HUDEP-2 (cell line): ENCODE measurements around the gene RHBDF2.

ENCODE experiments used
- DNase-seq, 76 experiments: peaks; one replicate each; lab custom pipeline; 2025; ENCODE audit not compliant: unreplicated experiment in 76 of 76; lab: John Stamatoyannopoulos, UW

The RHBDF2 gene

GRCh38 chr17:76469076-76469990 is 31.9 kb downstream of the RHBDF2 start:
- DNase-seq: no peak

GRCh38 chr17:76468634-76469010 is 32.6 kb downstream of the RHBDF2 start:
- no peak for DNase-seq

DNA sequence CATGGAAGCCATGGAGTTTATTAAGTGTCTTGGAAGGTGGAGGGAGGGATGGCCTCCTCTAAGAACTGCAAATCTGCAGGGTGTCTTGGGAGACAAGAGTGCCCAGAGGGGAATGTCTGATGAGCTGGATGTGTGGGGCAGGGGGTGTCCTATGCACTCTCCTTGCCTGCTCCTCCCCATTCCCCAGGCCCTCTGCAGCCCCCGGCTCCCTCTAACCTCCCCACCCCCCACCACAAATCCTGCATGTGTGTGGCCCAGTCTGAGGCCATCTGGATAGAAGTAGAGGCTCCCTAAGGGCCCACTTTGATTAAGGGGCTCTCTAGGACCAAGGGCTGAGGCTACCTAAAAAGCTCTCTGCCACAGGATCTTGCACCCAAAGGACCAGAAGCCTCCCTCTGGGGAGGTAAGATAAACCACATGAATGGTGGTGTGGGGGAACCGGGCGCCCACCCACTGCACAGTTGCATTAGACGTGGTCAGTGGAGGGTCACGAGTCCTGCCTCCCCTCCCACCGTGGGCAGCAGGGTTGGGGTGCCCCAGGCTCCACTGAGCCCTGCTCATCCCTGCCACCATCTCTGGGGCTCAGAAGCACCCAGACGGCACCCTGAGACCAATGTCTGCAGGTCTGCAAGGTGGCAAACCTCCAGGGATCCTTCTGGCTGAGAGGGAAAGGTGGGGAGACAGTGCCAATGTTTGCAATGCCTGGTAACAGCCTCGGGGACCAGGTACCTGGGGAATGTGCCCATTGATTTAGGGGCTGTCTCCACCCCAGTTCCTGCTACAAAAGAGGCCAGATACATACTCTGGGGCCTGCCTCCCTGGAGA is 33.2 kb downstream of the RHBDF2 start:
- DNase-seq: no peak

DNA sequence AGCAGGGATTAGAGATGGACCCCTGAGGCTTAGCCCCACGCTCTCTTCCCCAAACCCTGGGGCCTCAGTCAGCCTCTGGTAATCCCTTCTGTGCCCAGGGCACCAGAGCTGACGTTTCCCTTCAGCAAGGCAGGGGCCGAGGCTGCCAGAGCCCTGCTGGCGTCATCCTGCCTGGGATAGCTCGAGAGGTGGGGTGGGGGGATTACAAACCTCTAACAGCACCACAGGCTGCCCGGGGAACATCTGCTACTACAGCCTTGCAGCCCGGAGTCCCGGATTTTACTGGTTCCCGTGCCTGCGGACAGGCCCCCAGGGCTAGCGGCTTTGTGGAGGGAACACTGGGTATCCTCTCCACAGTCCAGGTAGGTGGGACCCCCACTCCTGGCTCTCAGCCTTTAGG is 33.9 kb downstream of the RHBDF2 start, which contains the start of gene AANAT:
Gene AANAT (plus strand): TSS at position 238 of the 400 bp plus-strand sequence. CDS start 1,144 bp downstream, outside the sequence.
- no peak for DNase-seq

- no peak for DNase-seq
These were observed 34.5 kb downstream of the RHBDF2 start for GRCh38 chr17:76466775-76467130.

DNA sequence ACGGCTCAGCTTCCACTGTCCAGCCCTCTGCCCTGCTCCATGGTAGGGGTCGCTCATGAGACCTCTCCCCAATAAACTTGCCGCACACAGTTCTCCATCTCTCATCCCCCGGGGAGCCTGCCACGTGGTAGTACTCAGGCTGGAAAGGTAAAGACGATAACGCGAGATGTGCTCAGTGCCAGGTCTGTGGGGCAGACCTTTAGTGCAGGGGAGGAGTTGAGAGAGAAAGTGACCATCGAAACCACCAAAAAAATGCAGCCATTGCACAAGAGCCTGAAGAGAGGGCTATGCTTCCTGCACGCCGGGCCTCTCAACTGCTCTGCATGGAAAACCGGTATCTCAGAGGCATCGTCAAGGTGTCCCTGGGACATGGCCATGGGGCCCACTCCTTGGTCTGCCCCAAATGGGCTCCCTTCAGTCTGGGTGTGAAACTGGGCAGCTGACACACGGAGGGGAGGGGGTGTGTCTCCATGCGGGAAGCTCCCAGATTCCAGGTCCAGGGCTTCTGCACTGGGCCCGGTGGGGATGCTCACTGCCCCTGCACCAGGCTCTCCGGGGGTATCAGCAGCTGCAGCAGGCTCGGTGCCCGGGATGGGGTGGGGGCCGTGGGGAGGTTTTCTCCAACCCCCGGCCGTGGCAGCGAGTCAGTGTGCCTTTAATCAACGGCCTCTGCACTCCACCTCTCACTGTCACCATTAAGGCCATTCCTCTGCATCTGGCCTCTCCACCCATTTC is 38.5 kb downstream of the RHBDF2 start:
- no peak for DNase-seq

DNA sequence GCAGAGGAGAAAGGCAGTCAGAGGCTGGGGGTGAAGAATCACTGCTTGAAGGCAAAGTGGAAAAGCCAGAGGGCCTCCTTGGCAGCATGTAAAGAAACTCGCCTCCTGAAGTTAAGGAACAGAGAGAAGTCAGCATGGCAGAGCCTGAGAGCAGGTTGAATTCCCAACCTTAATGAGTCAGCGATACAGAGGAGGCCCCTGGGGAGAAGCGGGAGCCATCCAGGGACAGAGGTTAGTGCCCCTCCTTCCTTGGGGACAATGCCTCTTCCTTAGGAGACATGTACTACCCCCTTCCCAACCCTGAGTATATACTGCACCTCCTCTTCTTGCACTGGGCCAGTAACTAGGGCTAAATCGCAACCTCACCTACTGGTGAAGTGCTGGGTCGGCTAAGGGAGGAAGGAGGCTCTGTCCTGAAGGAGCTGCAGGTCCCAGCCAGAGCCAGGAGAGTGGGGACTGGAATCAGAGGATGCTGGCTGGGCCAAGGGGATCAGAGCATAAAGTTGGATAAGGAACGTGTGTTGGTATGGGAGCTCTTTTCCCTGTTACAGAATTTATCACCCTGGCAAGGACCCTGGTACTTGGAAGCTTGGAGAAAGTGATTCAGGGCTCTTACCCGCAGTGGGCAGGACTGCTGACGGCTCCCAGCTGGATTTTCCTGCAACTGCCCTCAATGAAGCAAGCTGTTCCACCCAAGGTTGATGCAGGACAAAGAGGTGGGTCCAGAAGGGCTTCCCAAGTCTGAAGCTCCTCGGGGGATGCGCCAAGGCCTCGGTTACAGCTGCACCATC is 39.3 kb downstream of the RHBDF2 start:
- no peak for DNase-seq

DNA sequence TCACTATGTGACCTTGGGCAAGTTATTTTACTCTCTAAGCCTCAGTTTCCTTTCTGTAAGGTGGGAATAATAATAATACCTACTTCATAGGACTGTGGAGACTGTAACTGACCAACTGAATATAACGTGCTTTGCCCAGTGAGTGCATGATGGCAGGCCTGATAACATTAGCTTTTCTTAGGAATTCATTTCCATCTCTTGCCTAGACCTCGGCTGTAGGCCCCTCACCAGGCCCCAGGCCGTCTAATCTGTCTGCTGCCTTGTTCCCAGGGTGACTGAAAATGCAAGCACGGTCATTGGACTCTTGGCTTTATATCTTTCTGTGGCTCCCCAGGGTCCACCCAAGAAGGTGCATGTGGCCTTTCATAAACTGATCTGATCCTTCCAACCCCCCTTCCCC is 41.5 kb downstream of the RHBDF2 start:
- no peak for DNase-seq

GRCh38 chr17:76458580-76459490 is 42.4 kb downstream of the RHBDF2 start:
- DNase-seq: peak in 71 of 76 experiments; percentile 9 to 84 (median 58)

DNA sequence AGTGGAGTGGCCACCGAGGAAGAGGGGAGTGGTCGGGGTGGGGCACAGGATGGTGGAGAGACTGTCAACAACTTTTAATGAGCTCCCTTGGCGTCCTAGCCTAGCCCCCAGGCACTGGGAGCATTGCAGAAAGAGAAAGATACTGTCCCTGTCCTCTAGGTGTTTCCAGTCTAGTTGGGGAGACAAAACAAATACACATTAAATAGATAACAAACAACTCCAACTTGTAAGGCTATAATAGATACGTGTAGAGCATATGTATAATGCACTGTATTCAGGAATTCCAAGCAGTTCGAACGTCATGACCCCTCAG is 47.8 kb downstream of the RHBDF2 start:
- no peak for DNase-seq

DNA sequence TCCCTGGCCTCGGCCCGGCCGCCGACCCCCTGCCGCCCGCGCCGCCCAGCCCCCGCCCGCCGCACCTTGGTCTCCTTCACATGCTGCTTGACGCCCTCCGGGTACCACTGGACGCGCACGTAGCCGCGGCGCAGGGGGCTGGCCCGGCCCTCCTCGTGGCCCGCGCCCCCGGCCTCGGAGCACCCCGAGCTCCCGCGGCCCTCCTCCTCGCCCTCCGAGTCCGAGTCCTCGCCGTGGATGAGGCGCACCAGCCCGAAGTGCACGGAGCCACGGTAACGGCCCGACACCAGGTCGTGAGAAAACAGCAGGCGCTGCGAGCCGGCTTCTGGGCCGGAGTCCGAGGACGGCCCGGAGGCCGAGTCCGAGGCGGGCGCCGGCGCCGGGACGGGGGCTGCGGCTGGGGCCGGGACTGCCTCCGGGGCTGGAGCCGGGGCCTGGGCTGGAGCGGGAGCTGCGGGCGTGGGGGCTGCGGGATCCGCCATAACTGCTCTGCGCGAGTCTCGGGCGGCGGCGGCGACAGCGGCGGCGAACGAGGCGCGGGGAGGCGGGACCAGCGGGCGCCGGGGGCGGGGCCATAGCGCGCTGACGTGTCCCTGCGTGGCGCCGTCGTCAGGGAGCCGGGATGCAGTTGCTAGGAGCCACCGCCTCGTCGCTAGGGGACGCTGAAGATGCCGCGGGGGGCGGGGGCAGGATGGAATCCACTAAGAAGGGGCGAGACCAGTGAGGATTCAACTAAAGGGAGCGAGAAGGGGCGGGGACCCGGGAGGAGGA is 48.4 kb downstream of the RHBDF2 start, which contains the start of gene UBE2O:
Gene UBE2O (minus strand): TSS at position 493 of the 771 bp plus-strand sequence. CDS start 11 bp downstream, at position 482.
- peak in 72 of 76 experiments; percentile 22 to 91 (median 76) for DNase-seq

DNA sequence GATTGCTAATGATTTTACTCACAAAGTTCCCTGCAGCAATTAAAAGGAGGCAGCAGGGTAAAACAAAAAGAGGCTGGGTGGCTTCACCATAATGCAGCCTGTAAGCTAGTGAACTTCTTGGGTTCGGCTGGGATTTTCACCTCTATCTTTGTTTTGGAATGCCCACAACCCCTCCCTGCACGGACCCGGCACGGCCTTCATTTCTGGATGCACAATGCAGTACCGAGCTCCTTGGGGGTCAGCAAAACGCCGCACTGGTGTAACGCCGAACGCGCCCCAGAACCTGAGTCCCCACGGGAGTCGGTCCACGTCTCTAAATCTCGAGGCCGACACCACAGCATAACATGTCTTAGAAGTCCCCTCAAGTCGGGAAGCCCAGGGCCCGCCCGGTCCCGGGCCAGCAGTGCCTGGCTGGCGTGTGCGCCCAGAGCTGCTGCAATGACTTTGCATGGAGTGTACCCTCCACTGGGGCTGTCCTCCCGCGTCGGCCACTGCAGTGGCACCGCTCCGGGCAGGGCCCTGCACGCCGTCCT is 49.0 kb downstream of the RHBDF2 start:
- peak in 1 of 76 experiments; percentile 15 for DNase-seq

- DNase-seq: no peak
These were observed 49.7 kb downstream of the RHBDF2 start for GRCh38 chr17:76451506-76451905.

GRCh38 chr17:76449126-76449525 is 52.1 kb downstream of the RHBDF2 start:
- no peak for DNase-seq

GRCh38 chr17:76447931-76448652 is 53.1 kb downstream of the RHBDF2 start:
- no peak for DNase-seq

GRCh38 chr17:76446449-76447231 is 54.6 kb downstream of the RHBDF2 start:
- DNase-seq: no peak
